OCI-LY1 (cell line): Measurements from ENCODE around the gene SLMAP.

Experiments
- H2AFZ ChIP-seq: fragments of 200-600 bp; sonication (generic), shearing (Covaris generic); 2 replicates; pipeline ENCODE4 v1.6.0; 2014; ENCODE audit warnings: antibody characterized with exemption, mild to moderate bottlenecking, low read length
- H3F3A ChIP-seq: fragments of 200-600 bp; sonication (generic), shearing (Covaris generic); 2 replicates; pipeline ENCODE4 v1.6.0; 2014; ENCODE audit warnings: mild to moderate bottlenecking, antibody characterized with exemption, low read length, moderate library complexity; ENCODE audit not compliant: insufficient read depth
- H3K27ac ChIP-seq: fragments of 200-600 bp; sonication (generic); 2 replicates; pipeline ENCODE4 v1.5.1; 2014; ENCODE audit warnings: low read length, mixed run types, mild to moderate bottlenecking, low read depth; ENCODE audit not compliant: poor library complexity, severe bottlenecking
- H3K27me3 ChIP-seq: fragments of 200-600 bp; sonication (generic); 2 replicates; pipeline ENCODE4 v1.6.0; 2014; ENCODE audit warnings: antibody characterized with exemption, mild to moderate bottlenecking, low read length, moderate library complexity; ENCODE audit not compliant: insufficient read depth
- H3K36me3 ChIP-seq: fragments of 200-600 bp; sonication (generic); 2 replicates; pipeline ENCODE4 v1.6.1; 2014; ENCODE audit warnings: mild to moderate bottlenecking, antibody characterized with exemption, low read length, moderate library complexity, mixed read lengths; ENCODE audit not compliant: insufficient read depth
- H3K4me1 ChIP-seq: fragments of 200-600 bp; sonication (generic); 2 replicates; pipeline ENCODE4 v1.5.1; 2014; ENCODE audit warnings: mild to moderate bottlenecking, low read length, moderate library complexity; ENCODE audit not compliant: insufficient read depth, severe bottlenecking
- H3K4me2 ChIP-seq: fragments of 200-600 bp; sonication (generic), shearing (Covaris generic); 2 replicates; pipeline ENCODE4 v1.6.1; 2014; ENCODE audit warnings: low read length
- H3K4me3 ChIP-seq: fragments of 200-600 bp; sonication (generic); 2 replicates; pipeline ENCODE4 v1.5.1; 2014; ENCODE audit warnings: low read length, low read depth, mild to moderate bottlenecking, mixed read lengths; ENCODE audit not compliant: poor library complexity, severe bottlenecking
- H3K79me2 ChIP-seq: fragments of 200-600 bp; shearing (Covaris generic); 2 replicates; pipeline ENCODE4 v1.6.1; 2016; ENCODE audit warnings: mixed run types, low read length, mixed read lengths; ENCODE audit not compliant: insufficient read depth
- H3K9ac ChIP-seq: fragments of 200-600 bp; sonication (generic), shearing (Covaris generic); 2 replicates; pipeline ENCODE4 v1.6.1; 2014; ENCODE audit warnings: mild to moderate bottlenecking, low read length, mixed read lengths
- H3K9me2 ChIP-seq: fragments of 200-600 bp; sonication (generic), shearing (Covaris generic); 2 replicates; pipeline ENCODE4 v1.6.1; 2014; ENCODE audit warnings: low read depth, mild to moderate bottlenecking, low read length, mixed read lengths
- H3K9me3 ChIP-seq: fragments of 200-600 bp; shearing (Covaris generic); 2 replicates; pipeline ENCODE4 v1.6.1; 2014; ENCODE audit warnings: low read length, mixed read lengths
- H4K20me1 ChIP-seq: fragments of 200-600 bp; sonication (generic), shearing (Covaris generic); 2 replicates; pipeline ENCODE4 v1.6.0; 2016; ENCODE audit warnings: mild to moderate bottlenecking, low read length; ENCODE audit not compliant: insufficient read depth
- EZH2 ChIP-seq: fragments of 200-600 bp; sonication (generic), shearing (Covaris generic); IDR thresholded peaks from 2 replicates; pipeline ENCODE4 v1.8.0; 2017; ENCODE audit warnings: borderline replicate concordance, mixed run types, mild to moderate bottlenecking, antibody characterized with exemption, low read length, moderate library complexity, mixed read lengths
- TF ChIP-seq, protein P1 (sequence below): fragments of 200-600 bp; sonication (generic), shearing (Covaris generic); IDR thresholded peaks from 2 replicates; pipeline ENCODE4 v1.5.1; 2017; ENCODE audit warnings: mild to moderate bottlenecking, antibody characterized with exemption, low read length, moderate library complexity, mixed read lengths

Gene SLMAP

GRCh38 chr3:57933602-57934001, 177.5 kb downstream of the SLMAP start:
- no peaks in the 10 kb centered on the region for H3K27me3 ChIP-seq
- H3F3A ChIP-seq = no peaks in the 10 kb centered on the region; the same call in 1 of the 2 replicates
- H4K20me1 ChIP-seq = no peaks in the 10 kb centered on the region
- no peak overlapping the region for H3K9ac ChIP-seq
- H3K4me1 ChIP-seq = no peaks in the 10 kb centered on the region
- H3K27ac ChIP-seq = no peak overlapping the region
- H3K9me3 ChIP-seq = no peaks in the 10 kb centered on the region
- no peak overlapping the region for H2AFZ ChIP-seq
- no peaks in the 10 kb centered on the region for H3K9me2 ChIP-seq
- H3K4me2 ChIP-seq = no peak overlapping the region
- H3K4me3 ChIP-seq = no peak overlapping the region
- TF ChIP-seq EZH2 = no peak
- TF ChIP-seq, protein P1, sequence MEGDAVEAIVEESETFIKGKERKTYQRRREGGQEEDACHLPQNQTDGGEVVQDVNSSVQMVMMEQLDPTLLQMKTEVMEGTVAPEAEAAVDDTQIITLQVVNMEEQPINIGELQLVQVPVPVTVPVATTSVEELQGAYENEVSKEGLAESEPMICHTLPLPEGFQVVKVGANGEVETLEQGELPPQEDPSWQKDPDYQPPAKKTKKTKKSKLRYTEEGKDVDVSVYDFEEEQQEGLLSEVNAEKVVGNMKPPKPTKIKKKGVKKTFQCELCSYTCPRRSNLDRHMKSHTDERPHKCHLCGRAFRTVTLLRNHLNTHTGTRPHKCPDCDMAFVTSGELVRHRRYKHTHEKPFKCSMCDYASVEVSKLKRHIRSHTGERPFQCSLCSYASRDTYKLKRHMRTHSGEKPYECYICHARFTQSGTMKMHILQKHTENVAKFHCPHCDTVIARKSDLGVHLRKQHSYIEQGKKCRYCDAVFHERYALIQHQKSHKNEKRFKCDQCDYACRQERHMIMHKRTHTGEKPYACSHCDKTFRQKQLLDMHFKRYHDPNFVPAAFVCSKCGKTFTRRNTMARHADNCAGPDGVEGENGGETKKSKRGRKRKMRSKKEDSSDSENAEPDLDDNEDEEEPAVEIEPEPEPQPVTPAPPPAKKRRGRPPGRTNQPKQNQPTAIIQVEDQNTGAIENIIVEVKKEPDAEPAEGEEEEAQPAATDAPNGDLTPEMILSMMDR = no peak
- H3K36me3 ChIP-seq = peaks cover under 1% of the 10 kb centered on the region; the same call in 1 of the 2 replicates
- H3K79me2 ChIP-seq = no peaks in the 10 kb centered on the region

- Histone ChIP-seq H3K36me3 (no peaks in the 10 kb centered on the region; the same call in 1 of the 2 replicates), H2AFZ (no peak overlapping the region), H3K79me2 (no peaks in the 10 kb centered on the region), H3K4me3 (no peak overlapping the region), H3K9me3 (no peaks in the 10 kb centered on the region), H3F3A (no peaks in the 10 kb centered on the region; the same call in 1 of the 2 replicates), H3K4me1 (no peaks in the 10 kb centered on the region), H4K20me1 (no peaks in the 10 kb centered on the region), H3K27me3 (no peaks in the 10 kb centered on the region), H3K9ac (no peak overlapping the region), H3K9me2 (no peaks in the 10 kb centered on the region), H3K27ac (no peak overlapping the region), H3K4me2 (no peak overlapping the region)
- TF ChIP-seq, protein P1 = no peak
- no peak for TF ChIP-seq EZH2
These were observed 178.3 kb downstream of the SLMAP start for GRCh38 chr3:57934373-57934772.

DNA sequence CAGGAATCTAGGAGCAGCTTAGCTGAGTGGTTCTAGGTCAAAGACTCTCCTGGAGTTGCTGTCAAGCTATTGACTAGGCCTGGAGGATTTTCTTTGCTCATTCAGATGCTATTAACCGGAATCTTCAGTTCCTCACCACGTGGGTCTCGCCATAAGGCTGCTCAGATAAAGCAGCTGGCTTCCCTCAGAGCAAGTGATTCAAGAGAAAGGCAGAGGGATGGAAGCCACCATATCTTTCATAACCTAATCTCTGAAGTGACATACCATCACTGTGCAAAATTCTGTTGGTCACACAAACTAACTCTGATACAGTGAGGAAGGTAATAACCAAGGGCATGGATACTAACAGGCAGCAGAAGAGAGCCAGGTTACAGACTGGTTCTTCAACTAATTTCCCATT, 179.4 kb downstream of the SLMAP start:
- Histone ChIP-seq H3K36me3 (no peaks in the 10 kb centered on the region), H4K20me1 (no peaks in the 10 kb centered on the region)

More for the DNA sequence above, 179.4 kb downstream of the SLMAP start:
- Histone ChIP-seq H3F3A (no peaks in the 10 kb centered on the region), H3K9me3 (no peaks in the 10 kb centered on the region), H3K4me1 (no peaks in the 10 kb centered on the region), H3K79me2 (no peaks in the 10 kb centered on the region), H3K4me2 (no peak overlapping the region), H2AFZ (no peak overlapping the region), H3K9ac (no peak overlapping the region), H3K27ac (no peak overlapping the region), H3K9me2 (no peaks in the 10 kb centered on the region), H3K4me3 (no peak overlapping the region), H3K27me3 (no peaks in the 10 kb centered on the region)
- TF ChIP-seq, protein P1 = no peak
- no peak for TF ChIP-seq EZH2
